ENCODE measurements around the gene IL1RAPL2. TPM values are rescaled to one million over a fixed set of nuclear protein-coding genes. Genes with fewer than 3 reads are reported as not detected.

The IL1RAPL2 gene
- total RNA-seq, 4 donors from 2014 or later: 0.50 to 1.3 (median 0.67) TPM

- H3K27ac ChIP-seq (replicated peaks in 1 of 4): no peak overlapping the region
- no peaks in the 10 kb centered on the region for H3K27me3 ChIP-seq
- intact Hi-C loops (cut with DNase I): no loop called here
- TF ChIP-seq EP300 (IDR thresholded peaks at IDR 0.05) (no peak), CTCF (IDR thresholded peaks at IDR 0.05) (no peak), POLR2A (IDR thresholded peaks at IDR 0.05; ENCODE audit: low read depth) (no peak), POLR2AphosphoS5 (IDR thresholded peaks at IDR 0.05) (no peak)
- no peaks in the 10 kb centered on the region for H3K9me3 ChIP-seq
- no peaks in the 10 kb centered on the region for H3K36me3 ChIP-seq
- no peak overlapping the region for H3K4me3 ChIP-seq
- no peaks in the 10 kb centered on the region for H3K4me1 ChIP-seq
- DNase-seq (ENCODE audit: extremely low spot score): no peak
Measured at GRCh38 chrX:105038672-105039328, 472.8 kb downstream of the IL1RAPL2 start.

DNA sequence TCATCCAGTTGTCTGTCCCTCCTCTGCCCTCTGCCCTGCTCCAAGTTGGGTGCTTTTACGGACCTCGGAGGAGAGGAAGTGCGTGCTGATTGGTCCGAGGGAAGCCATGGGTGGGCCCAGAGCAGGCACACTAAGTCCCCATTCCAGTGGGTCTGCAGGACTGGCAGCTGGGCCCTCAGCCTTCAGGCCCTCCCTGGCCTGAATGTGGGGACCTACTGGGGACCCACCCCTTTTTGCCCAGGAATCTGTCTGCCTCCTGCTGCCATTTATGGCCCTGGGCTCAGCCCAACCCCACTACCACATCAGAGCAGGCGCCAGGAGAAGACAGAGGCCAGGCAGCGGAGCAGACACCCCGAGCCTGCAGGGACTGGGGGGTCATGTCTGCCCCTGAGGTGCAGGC, 484.9 kb downstream of the IL1RAPL2 start:
- peaks cover 0 to 4% (median 0%) of the 10 kb centered on the region in 4 donors for H3K9me3 ChIP-seq
- intact Hi-C loops (cut with DNase I): no loop called here

GRCh38 chrX:105051364-105051763, 485.4 kb downstream of the IL1RAPL2 start:
- TF ChIP-seq CTCF (IDR thresholded peaks at IDR 0.05): no peak
- no peak for TF ChIP-seq POLR2AphosphoS5 (IDR thresholded peaks at IDR 0.05)
- no peak for TF ChIP-seq POLR2A (IDR thresholded peaks at IDR 0.05; ENCODE audit: low read depth)
- TF ChIP-seq EP300 (IDR thresholded peaks at IDR 0.05): no peak
- WGBS: 72% methylated on average over 8 of the region's 10 CpGs
- intact Hi-C loops (cut with DNase I): no loop called here
- no peak overlapping the region for H3K4me3 ChIP-seq
- peaks cover 0 to 4% (median 0%) of the 10 kb centered on the region in 4 donors for H3K9me3 ChIP-seq
- DNase-seq (ENCODE audit: extremely low spot score): no peak
- H3K36me3 ChIP-seq: no peaks in the 10 kb centered on the region
- no peaks in the 10 kb centered on the region for H3K4me1 ChIP-seq
- no peak overlapping the region for H3K27ac ChIP-seq (replicated peaks in 1 of 4)
- H3K27me3 ChIP-seq: no peaks in the 10 kb centered on the region

More for the DNA sequence above, 484.9 kb downstream of the IL1RAPL2 start:
- TF ChIP-seq CTCF (IDR thresholded peaks at IDR 0.05): no peak
- no peak for TF ChIP-seq POLR2A (IDR thresholded peaks at IDR 0.05; ENCODE audit: low read depth)
- no peak for TF ChIP-seq EP300 (IDR thresholded peaks at IDR 0.05)
- no peak for TF ChIP-seq POLR2AphosphoS5 (IDR thresholded peaks at IDR 0.05)
- Histone ChIP-seq H3K27me3 (no peaks in the 10 kb centered on the region), H3K27ac (replicated peaks in 1 of 4) (no peak overlapping the region), H3K4me3 (no peak overlapping the region), H3K36me3 (no peaks in the 10 kb centered on the region), H3K4me1 (no peaks in the 10 kb centered on the region)
- DNase-seq (ENCODE audit: extremely low spot score): no peak
- WGBS: 90% methylated on average over 6 of the region's 7 CpGs

DNA sequence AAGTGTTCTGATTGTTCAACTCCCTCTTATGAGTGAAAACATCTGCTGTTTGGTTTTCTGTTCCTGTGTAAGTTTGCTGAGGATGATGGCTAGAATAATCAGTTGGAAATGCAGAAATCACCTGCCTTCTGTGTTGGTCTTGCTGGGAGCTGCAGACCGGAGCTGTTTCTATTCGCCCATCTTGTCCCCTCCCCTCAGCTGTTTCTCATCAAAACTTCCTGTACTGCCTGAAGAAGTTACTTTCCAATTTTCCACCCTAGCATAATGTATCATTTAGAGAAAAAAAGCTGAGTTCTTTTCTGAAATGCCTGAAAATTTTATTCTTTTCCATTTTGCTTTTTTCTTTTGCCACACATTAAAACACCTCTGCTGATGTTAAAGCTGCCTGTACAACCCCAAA, 486.9 kb downstream of the IL1RAPL2 start:
- no peak for TF ChIP-seq POLR2AphosphoS5 (IDR thresholded peaks at IDR 0.05)
- TF ChIP-seq CTCF (IDR thresholded peaks at IDR 0.05): no peak
- TF ChIP-seq POLR2A (IDR thresholded peaks at IDR 0.05; ENCODE audit: low read depth): no peak
- no peak for TF ChIP-seq EP300 (IDR thresholded peaks at IDR 0.05)
- 46% methylated on average over 2 of the region's 2 CpGs for WGBS
- DNase-seq (ENCODE audit: extremely low spot score): no peak
- Histone ChIP-seq H3K4me3 (no peak overlapping the region), H3K27ac (replicated peaks in 1 of 4) (no peak overlapping the region), H3K36me3 (no peaks in the 10 kb centered on the region), H3K27me3 (no peaks in the 10 kb centered on the region), H3K9me3 (peaks cover 0 to 4% (median 0%) of the 10 kb centered on the region in 4 donors), H3K4me1 (no peaks in the 10 kb centered on the region)
- intact Hi-C loops (cut with DNase I): no loop called here

DNA sequence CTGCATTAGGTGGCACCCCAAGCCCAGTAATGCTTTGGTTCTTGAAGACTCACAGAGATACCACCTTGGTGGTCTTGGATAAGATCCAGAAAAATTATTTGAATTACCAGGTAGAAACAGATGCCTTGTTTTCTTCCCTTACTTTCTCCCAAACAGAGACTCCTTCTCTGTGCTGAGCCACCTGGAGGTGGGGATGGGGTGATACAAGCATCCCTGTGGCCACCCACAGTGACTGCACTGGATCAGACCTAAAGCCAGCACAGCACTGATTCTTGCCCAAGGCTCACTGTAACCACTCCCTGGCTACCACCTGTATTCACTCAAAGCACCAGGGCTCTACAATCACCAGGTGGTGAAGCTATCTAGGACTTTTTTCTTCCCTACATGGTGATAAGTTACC, 497.7 kb downstream of the IL1RAPL2 start:
- intact Hi-C loops (cut with DNase I): no loop called here
- DNase-seq (ENCODE audit: extremely low spot score): no peak
- TF ChIP-seq CTCF (IDR thresholded peaks at IDR 0.05) (no peak), EP300 (IDR thresholded peaks at IDR 0.05) (no peak), POLR2AphosphoS5 (IDR thresholded peaks at IDR 0.05) (no peak), POLR2A (IDR thresholded peaks at IDR 0.05; ENCODE audit: low read depth) (no peak)

More for the DNA sequence above, 497.7 kb downstream of the IL1RAPL2 start:
- Histone ChIP-seq H3K9me3 (no peaks in the 10 kb centered on the region), H3K27me3 (peaks cover 0 to 5% (median 0%) of the 10 kb centered on the region in 4 donors), H3K4me3 (no peak overlapping the region), H3K4me1 (no peaks in the 10 kb centered on the region), H3K27ac (replicated peaks in 1 of 4) (no peak overlapping the region), H3K36me3 (no peaks in the 10 kb centered on the region)

All from esophagus muscularis mucosa (tissue), 4 donors.